H9 (cell line): ENCODE data around the gene CHID1. TPM values are rescaled to one million over a fixed set of nuclear protein-coding genes. Genes with fewer than 3 reads are reported as not detected.

ENCODE experiments used
- DNase-seq: peaks from one replicate; pipeline ENCODE4 v3.0.0-alpha.2; 2017
- H2AFZ ChIP-seq: one replicate; pipeline ENCODE4 v1.6.1; 2013; ENCODE audit warnings: mild to moderate bottlenecking, low read length, control low read depth, moderate library complexity
- H2AK5ac ChIP-seq: 2 replicates; pipeline ENCODE4 v1.6.1; 2013; ENCODE audit warnings: low read length, control low read depth, mixed read lengths; ENCODE audit not compliant: insufficient read length
- H2BK120ac ChIP-seq: one replicate; pipeline ENCODE4 v1.6.1; 2013; ENCODE audit warnings: low read depth, mild to moderate bottlenecking, low read length, control low read depth, inconsistent platforms; ENCODE audit not compliant: poor library complexity, severe bottlenecking
- H2BK12ac ChIP-seq: 2 replicates; pipeline ENCODE4 v1.6.1; 2013; ENCODE audit warnings: low read length, control low read depth, mixed read lengths, low read depth; ENCODE audit not compliant: insufficient read length
- H2BK15ac ChIP-seq: 2 replicates; pipeline ENCODE4 v1.6.1; 2013; ENCODE audit warnings: low read depth, low read length, control low read depth
- H2BK20ac ChIP-seq: one replicate; pipeline ENCODE4 v1.6.1; 2013; ENCODE audit warnings: low read depth, mild to moderate bottlenecking, low read length, control low read depth, inconsistent platforms; ENCODE audit not compliant: poor library complexity, severe bottlenecking
- H2BK5ac ChIP-seq: 2 replicates; pipeline ENCODE4 v1.6.1; 2013; ENCODE audit warnings: low read length, control low read depth, mixed read lengths; ENCODE audit not compliant: insufficient read length
- H3K14ac ChIP-seq: 2 replicates; pipeline ENCODE4 v1.6.1; 2013; ENCODE audit warnings: low read length, control low read depth; ENCODE audit not compliant: insufficient read depth
- H3K18ac ChIP-seq: 2 replicates; pipeline ENCODE4 v1.6.1; 2013; ENCODE audit warnings: low read depth, mild to moderate bottlenecking, mixed read lengths, low read length, control low read depth; ENCODE audit not compliant: insufficient read length
- H3K23ac ChIP-seq: 2 replicates; pipeline ENCODE4 v1.6.1; 2013; ENCODE audit warnings: low read length, control low read depth, mixed read lengths, low read depth; ENCODE audit not compliant: insufficient read length
- H3K23me2 ChIP-seq: 2 replicates; pipeline ENCODE4 v1.6.1; 2013; ENCODE audit warnings: low read depth, mild to moderate bottlenecking, mixed read lengths, low read length, control low read depth; ENCODE audit not compliant: insufficient read length, poor library complexity, severe bottlenecking
- H3K27ac ChIP-seq: 2 replicates; pipeline ENCODE4 v1.5.1; 2013; ENCODE audit warnings: low read length, control low read depth, mixed read lengths, low read depth; ENCODE audit not compliant: insufficient read length
- H3K27me3 ChIP-seq: 2 replicates; pipeline ENCODE4 v1.6.1; 2013; ENCODE audit warnings: low read length, control low read depth, inconsistent platforms; ENCODE audit not compliant: insufficient read depth
- H3K4ac ChIP-seq: 2 replicates; pipeline ENCODE4 v1.6.1; 2013; ENCODE audit warnings: low read depth, mild to moderate bottlenecking, control low read depth, inconsistent platforms, low read length, moderate library complexity
- H3K4me1 ChIP-seq: 2 replicates; pipeline ENCODE4 v1.6.1; 2013; ENCODE audit warnings: low read length, control low read depth, inconsistent platforms; ENCODE audit not compliant: insufficient read depth
- H3K4me2 ChIP-seq: 2 replicates; pipeline ENCODE4 v1.6.1; 2013; ENCODE audit warnings: low read length, control low read depth, mixed read lengths; ENCODE audit not compliant: insufficient read length, insufficient read depth
- H3K56ac ChIP-seq: 2 replicates; pipeline ENCODE4 v1.6.1; 2013; ENCODE audit warnings: low read depth, mild to moderate bottlenecking, mixed read lengths, low read length, control low read depth; ENCODE audit not compliant: insufficient read length
- H3K79me1 ChIP-seq: 2 replicates; pipeline ENCODE4 v1.6.1; 2013; ENCODE audit warnings: low read depth, mild to moderate bottlenecking, moderate library complexity, low read length, control low read depth, inconsistent platforms; ENCODE audit not compliant: insufficient read depth, poor library complexity, severe bottlenecking
- H3K79me2 ChIP-seq: 2 replicates; pipeline ENCODE4 v1.6.1; 2013; ENCODE audit warnings: low read length, control low read depth, inconsistent platforms; ENCODE audit not compliant: insufficient read depth
- H3K9ac ChIP-seq: 2 replicates; pipeline ENCODE4 v1.6.1; 2013; ENCODE audit warnings: low read length, control low read depth, mixed read lengths; ENCODE audit not compliant: insufficient read length; ENCODE audit errors: extremely low read depth
- H3K9me3 ChIP-seq: one replicate; pipeline ENCODE4 v1.6.1; 2013; ENCODE audit warnings: low read depth, low read length, inconsistent platforms; ENCODE audit not compliant: control insufficient read depth
- H3T11ph ChIP-seq: one replicate; pipeline ENCODE4 v1.6.1; 2013; ENCODE audit warnings: mild to moderate bottlenecking, low read length, control low read depth, inconsistent platforms
- H4K20me1 ChIP-seq: one replicate; pipeline ENCODE4 v1.6.1; 2013; ENCODE audit not compliant: control insufficient read depth, insufficient read length, insufficient read depth
- H4K5ac ChIP-seq: 2 replicates; pipeline ENCODE4 v1.6.1; 2013; ENCODE audit warnings: low read depth, mild to moderate bottlenecking, mixed read lengths, low read length, control low read depth; ENCODE audit not compliant: insufficient read length
- H4K8ac ChIP-seq: replicated peaks from 2 replicates; pipeline ENCODE4 v1.6.1; 2013; ENCODE audit warnings: low read length, control low read depth, mixed read lengths, low read depth; ENCODE audit not compliant: insufficient read length
- H4K91ac ChIP-seq: 2 replicates; pipeline ENCODE4 v1.6.1; 2013; ENCODE audit warnings: low read depth, mild to moderate bottlenecking, moderate library complexity, mixed read lengths, low read length, control low read depth; ENCODE audit not compliant: insufficient read length
- H3K27ac Mint-ChIP-seq, 3 experiments: 2 replicates in 2 of 3; 3 replicates in 1 of 3; pipeline ENCODE4 v1.8.0; 2020 to 2021; ENCODE audit warnings: mixed read lengths in 3 of 3, mild to moderate bottlenecking in 1 of 3, moderate library complexity in 1 of 3
- H3K27me3 Mint-ChIP-seq: 2 replicates; pipeline ENCODE4 v1.8.0; 2021; ENCODE audit warnings: low read depth, mild to moderate bottlenecking, moderate library complexity, mixed read lengths
- H3K36me3 Mint-ChIP-seq, 3 experiments: 2 replicates in 2 of 3; 3 replicates in 1 of 3; pipeline ENCODE4 v1.8.0; 2020 to 2021; ENCODE audit warnings: low read depth in 3 of 3, mixed read lengths in 3 of 3; ENCODE audit not compliant: insufficient read depth in 1 of 3
- H3K4me1 Mint-ChIP-seq, 2 experiments: 2 replicates each; pipeline ENCODE4 v1.8.0; 2020; ENCODE audit warnings: mixed read lengths in 2 of 2
- H3K4me3 Mint-ChIP-seq, 2 experiments: 2 replicates in 1 of 2; 3 replicates in 1 of 2; pipeline ENCODE4 v1.8.0; 2020 to 2021; ENCODE audit warnings: mild to moderate bottlenecking in 2 of 2, mixed read lengths in 2 of 2, moderate library complexity in 1 of 2
- H3K9me3 Mint-ChIP-seq, 2 experiments: 2 replicates in 1 of 2; 3 replicates in 1 of 2; pipeline ENCODE4 v1.8.0; 2020; ENCODE audit warnings: mild to moderate bottlenecking in 2 of 2, mixed read lengths in 2 of 2, moderate library complexity in 1 of 2
- WGBS: extraction: QIAGEN DNeasy Blood & Tissue Kit; methylation state at CpG from one replicate; pipeline ENCODE4 v1.1.7; 2013; ENCODE audit warnings: missing lambda C conversion rate, low lambda C conversion rate, mixed read lengths; ENCODE audit not compliant: insufficient read length; ENCODE audit errors: extremely low coverage; 5-methylcytosine and 5-hydroxymethylcytosine counted together
- total RNA-seq: library from RNA; stranded (reverse); gene quantifications from 2 replicates; pipeline ENCODE4 v1.2.1, GENCODE V29; 2021
- TF ChIP-seq, protein P1 (sequence below): fragments of 200-600 bp; sonication (generic); conservative IDR thresholded peaks from 3 replicates; pipeline ENCODE4 v1.8.0; 2021; ENCODE audit warnings: antibody characterized with exemption, mild to moderate bottlenecking

The CHID1 gene
- total RNA-seq, 1 experiment from 2014 or later, result 89.4 TPM

DNA sequence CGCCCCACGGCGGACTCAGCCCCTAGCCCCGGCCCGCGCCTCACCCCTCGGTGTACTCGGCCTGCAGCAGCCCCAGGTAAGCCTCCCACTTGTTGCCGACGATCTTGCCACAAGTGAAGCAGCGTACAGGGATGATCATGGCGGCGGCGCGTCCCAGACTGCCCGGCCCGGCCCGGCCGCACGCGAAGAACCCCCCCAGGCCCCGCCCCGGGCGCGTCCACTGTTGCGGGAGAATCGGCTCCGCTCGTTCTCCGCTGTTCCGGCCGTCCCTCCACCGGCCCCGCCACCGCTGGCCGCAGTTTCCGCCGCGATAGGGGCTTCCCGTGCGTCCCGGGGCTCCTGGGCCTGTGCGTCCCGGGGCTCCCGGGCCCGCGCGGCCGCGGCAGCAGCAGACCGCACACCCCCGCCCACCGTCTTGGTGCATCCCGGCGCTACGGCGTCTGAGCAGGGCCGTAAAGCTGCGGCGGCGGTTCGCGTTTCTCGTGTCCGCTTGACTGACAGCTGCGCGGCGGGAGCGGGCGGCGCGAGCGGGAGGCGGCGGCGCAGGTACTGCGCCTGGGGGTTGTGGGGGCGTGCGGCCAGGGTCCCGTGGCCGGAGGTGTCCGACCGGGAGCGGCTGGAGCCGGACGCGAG, 68.1 kb downstream of the CHID1 start, which contains the start of the genes POLR2L and TSPAN4:
POLR2L (minus strand) TSS at position 160 of the 633 bp plus-strand sequence; CDS start at position 139, 21 bp downstream.
TSPAN4 (plus strand) TSS at position 483 of the 633 bp plus-strand sequence. CDS start 7,453 bp downstream, outside the sequence.
- Histone ChIP-seq H2AK5ac (no peak within 1 kb of the TSS), H3K27ac (no peak within 1 kb of the TSS), H2BK5ac (no peak within 1 kb of the TSS), H3K56ac (no peak within 1 kb of the TSS), H3K4ac (no peak within 1 kb of the TSS; the same call in 1 of the 2 replicates), H3K27me3 (no peaks in the 10 kb centered on the region), H3K9ac (peak within 1 kb of the TSS; percentile 89), H3K9me3 (no peaks in the 10 kb centered on the region), H4K20me1 (peaks cover 6% of the 10 kb centered on the region), H2BK120ac (no peak within 1 kb of the TSS), H3K4me1 (peaks cover 2% of the 10 kb centered on the region; the same call in 1 of the 2 replicates), H3K18ac (peak within 1 kb of the TSS; percentile 80), H2AFZ (no peak within 1 kb of the TSS), H3K14ac (peak within 1 kb of the TSS; percentile 99), H3K79me2 (no peaks in the 10 kb centered on the region; the same call in 1 of the 2 replicates), H4K5ac (no peak within 1 kb of the TSS), H3K23ac (no peak within 1 kb of the TSS), H4K8ac (no peak within 1 kb of the TSS), H2BK12ac (peak within 1 kb of the TSS; percentile 15), H3K79me1 (peaks cover 2% of the 10 kb centered on the region), H2BK15ac (no peak within 1 kb of the TSS), H4K91ac (no peak within 1 kb of the TSS), H3T11ph (no peak within 1 kb of the TSS), H3K4me2 (peak within 1 kb of the TSS; percentile 75), H2BK20ac (no peak within 1 kb of the TSS), H3K23me2 (peaks cover 12% of the 10 kb centered on the region)
- DNase-seq, result peak; percentile 91
- peaks cover 2% of the 10 kb centered on the region; the same call in 1 of the 2 replicates for H3K27me3 Mint-ChIP-seq
- H3K36me3 Mint-ChIP-seq, result peaks cover 5 to 38% (median 35%) of the 10 kb centered on the region in 3 experiments; a peak in 6 of 7 replicates
- H3K4me1 Mint-ChIP-seq, result peaks cover 17 to 38% of the 10 kb centered on the region in 2 experiments
- H3K27ac Mint-ChIP-seq, result peak within 1 kb of the TSS; percentile 70 to 95 (median 93); a peak in 5 of 7 replicates
- H3K9me3 Mint-ChIP-seq, result no peaks in the 10 kb centered on the region
- H3K4me3 Mint-ChIP-seq, result peak within 1 kb of the TSS; percentile 84 to 91
- TF ChIP-seq, protein P1, sequence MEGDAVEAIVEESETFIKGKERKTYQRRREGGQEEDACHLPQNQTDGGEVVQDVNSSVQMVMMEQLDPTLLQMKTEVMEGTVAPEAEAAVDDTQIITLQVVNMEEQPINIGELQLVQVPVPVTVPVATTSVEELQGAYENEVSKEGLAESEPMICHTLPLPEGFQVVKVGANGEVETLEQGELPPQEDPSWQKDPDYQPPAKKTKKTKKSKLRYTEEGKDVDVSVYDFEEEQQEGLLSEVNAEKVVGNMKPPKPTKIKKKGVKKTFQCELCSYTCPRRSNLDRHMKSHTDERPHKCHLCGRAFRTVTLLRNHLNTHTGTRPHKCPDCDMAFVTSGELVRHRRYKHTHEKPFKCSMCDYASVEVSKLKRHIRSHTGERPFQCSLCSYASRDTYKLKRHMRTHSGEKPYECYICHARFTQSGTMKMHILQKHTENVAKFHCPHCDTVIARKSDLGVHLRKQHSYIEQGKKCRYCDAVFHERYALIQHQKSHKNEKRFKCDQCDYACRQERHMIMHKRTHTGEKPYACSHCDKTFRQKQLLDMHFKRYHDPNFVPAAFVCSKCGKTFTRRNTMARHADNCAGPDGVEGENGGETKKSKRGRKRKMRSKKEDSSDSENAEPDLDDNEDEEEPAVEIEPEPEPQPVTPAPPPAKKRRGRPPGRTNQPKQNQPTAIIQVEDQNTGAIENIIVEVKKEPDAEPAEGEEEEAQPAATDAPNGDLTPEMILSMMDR, result no peak
- no CpG with 5 or more reads among the region's 87 CpGs for WGBS
